Hepatocyte (in vitro differentiated cells): ENCODE measurements around the gene IL2RG. TPM values are rescaled to one million over a fixed set of nuclear protein-coding genes. Genes with fewer than 3 reads are reported as not detected.

Experiments used
- DNase-seq: peaks from one replicate; pipeline ENCODE4 v3.0.0-alpha.2; 2016; ENCODE audit warnings: low spot score
- H2AFZ ChIP-seq: fragments of 200-600 bp; sonication (generic); 2 replicates; pipeline ENCODE4 v1.6.0; 2016; ENCODE audit warnings: antibody characterized with exemption, mild to moderate bottlenecking
- H3K27ac ChIP-seq: fragments of 200-600 bp; sonication (generic); 2 replicates; pipeline ENCODE4 v1.5.1; 2016; ENCODE audit warnings: mild to moderate bottlenecking
- H3K27me3 ChIP-seq: fragments of 200-600 bp; sonication (generic); 2 replicates; pipeline ENCODE4 v1.6.1; 2016
- H3K36me3 ChIP-seq: fragments of 200-600 bp; sonication (generic); replicated peaks from 2 replicates; pipeline ENCODE4 v1.5.1; 2016; ENCODE audit warnings: low read depth; ENCODE audit not compliant: insufficient read depth
- H3K4me1 ChIP-seq: fragments of 200-600 bp; sonication (generic); 2 replicates; pipeline ENCODE4 v1.5.1; 2016; ENCODE audit warnings: mild to moderate bottlenecking, moderate library complexity; ENCODE audit not compliant: insufficient read depth
- H3K4me2 ChIP-seq: fragments of 200-600 bp; sonication (generic); 2 replicates; pipeline ENCODE4 v1.6.0; 2016
- H3K4me3 ChIP-seq: fragments of 200-600 bp; sonication (generic); 2 replicates; pipeline ENCODE4 v1.5.1; 2016; ENCODE audit warnings: mild to moderate bottlenecking
- H3K79me2 ChIP-seq: fragments of 200-600 bp; sonication (generic); 2 replicates; pipeline ENCODE4 v1.6.0; 2017; ENCODE audit warnings: mild to moderate bottlenecking
- H3K9me2 ChIP-seq: fragments of 200-600 bp; sonication (generic); replicated peaks from 2 replicates; pipeline ENCODE4 v1.6.0; 2017; ENCODE audit warnings: mild to moderate bottlenecking; ENCODE audit not compliant: insufficient read depth
- H3K9me3 ChIP-seq: fragments of 200-600 bp; sonication (generic); 2 replicates; pipeline ENCODE4 v1.5.1; 2016; ENCODE audit warnings: low read depth, mild to moderate bottlenecking
- H4K20me1 ChIP-seq: fragments of 200-600 bp; sonication (generic); 2 replicates; pipeline ENCODE4 v1.6.0; 2016; ENCODE audit warnings: mild to moderate bottlenecking; ENCODE audit not compliant: insufficient read depth, poor library complexity, severe bottlenecking
- EZH2 ChIP-seq: fragments of 200-600 bp; sonication (generic); IDR thresholded peaks from 2 replicates; pipeline ENCODE4 v1.6.1; 2016; ENCODE audit warnings: antibody characterized with exemption, mild to moderate bottlenecking, borderline replicate concordance
- EZH2phosphoT487 ChIP-seq: fragments of 200-600 bp; sonication (generic); IDR thresholded peaks from one replicate; pipeline ENCODE4 v1.6.1; 2018; ENCODE audit warnings: antibody characterized with exemption, mild to moderate bottlenecking, low read depth, moderate library complexity; ENCODE audit not compliant: unreplicated experiment, severe bottlenecking
- WGBS: methylation state at CpG from one replicate; pipeline ENCODE4 v1.1.6; 2016; ENCODE audit warnings: low lambda C conversion rate; ENCODE audit errors: missing lambda C conversion rate; 5-methylcytosine and 5-hydroxymethylcytosine counted together
- polyA plus RNA-seq: library from polyadenylated mRNA; unstranded; fragments of >200 nt; fragmentation: Nextera tagmentation; extraction: Ambion mirVana; gene quantifications from 2 replicates; pipeline ENCODE4 v1.2.1, GENCODE V29; 2016
- total RNA-seq: library from RNA; depleted of rRNA; stranded (reverse); fragments of >200 nt; gene quantifications from 2 replicates; pipeline ENCODE4 v1.2.3, GENCODE V29; 2014
- TF ChIP-seq, protein P1 (sequence below): fragments of 200-600 bp; sonication (generic); IDR thresholded peaks from 2 replicates; pipeline ENCODE4 v1.5.1; 2016; ENCODE audit warnings: antibody characterized with exemption, mild to moderate bottlenecking; ENCODE audit not compliant: poor library complexity

The IL2RG gene
- total RNA-seq (7.1 and 14.1 TPM in 2 replicates), polyA plus RNA-seq (11.2 and 13.5 TPM in 2 replicates)

DNA sequence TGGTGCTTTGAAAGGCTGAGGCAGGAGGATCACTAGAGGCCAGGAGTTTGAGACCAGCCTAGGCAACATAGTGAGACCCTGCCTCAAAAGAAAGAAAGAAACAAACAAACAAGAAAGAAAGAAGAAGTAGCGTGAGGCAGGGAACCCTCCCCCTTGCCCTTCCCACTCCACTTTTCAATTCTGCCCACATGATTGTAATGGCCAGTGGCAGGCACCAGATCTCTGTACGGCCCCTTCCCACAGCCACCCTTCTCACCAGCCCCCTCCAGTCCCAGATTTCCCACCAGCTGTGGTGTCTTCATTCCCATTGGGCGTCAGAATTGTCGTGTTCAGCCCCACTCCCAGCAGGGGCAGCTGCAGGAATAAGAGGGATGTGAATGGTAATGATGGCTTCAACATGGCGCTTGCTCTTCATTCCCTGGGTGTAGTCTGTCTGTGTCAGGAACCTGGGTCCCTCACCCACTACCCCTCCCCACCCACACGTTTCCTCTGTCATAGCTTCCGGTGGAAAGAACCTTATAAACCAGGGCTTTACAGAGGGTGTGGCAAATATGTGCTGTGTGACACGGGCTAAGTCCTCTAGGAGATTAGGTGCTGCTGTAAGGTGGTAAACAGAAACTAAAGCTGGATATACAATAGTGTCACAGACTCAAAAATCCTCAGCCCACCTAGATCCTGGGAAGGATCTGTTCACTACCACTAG, at the start of gene IL2RG:
TSS of gene IL2RG (minus strand) at position 437 of the 703 bp plus-strand sequence. CDS start at position 399, 38 bp downstream.
- Histone ChIP-seq H3K36me3 (no peaks in the 10 kb centered on the region), H3K4me1 (peaks cover 8% of the 10 kb centered on the region), H2AFZ (no peak within 1 kb of the TSS), H3K79me2 (no peaks in the 10 kb centered on the region), H3K4me2 (peak within 1 kb of the TSS; percentile 41), H3K9me3 (no peaks in the 10 kb centered on the region), H4K20me1 (no peaks in the 10 kb centered on the region), H3K4me3 (no peak within 1 kb of the TSS), H3K9me2 (no peaks in the 10 kb centered on the region), H3K27me3 (no peaks in the 10 kb centered on the region), H3K27ac (peak within 1 kb of the TSS; percentile 90)
- no peak for TF ChIP-seq EZH2phosphoT487
- TF ChIP-seq, protein P1, sequence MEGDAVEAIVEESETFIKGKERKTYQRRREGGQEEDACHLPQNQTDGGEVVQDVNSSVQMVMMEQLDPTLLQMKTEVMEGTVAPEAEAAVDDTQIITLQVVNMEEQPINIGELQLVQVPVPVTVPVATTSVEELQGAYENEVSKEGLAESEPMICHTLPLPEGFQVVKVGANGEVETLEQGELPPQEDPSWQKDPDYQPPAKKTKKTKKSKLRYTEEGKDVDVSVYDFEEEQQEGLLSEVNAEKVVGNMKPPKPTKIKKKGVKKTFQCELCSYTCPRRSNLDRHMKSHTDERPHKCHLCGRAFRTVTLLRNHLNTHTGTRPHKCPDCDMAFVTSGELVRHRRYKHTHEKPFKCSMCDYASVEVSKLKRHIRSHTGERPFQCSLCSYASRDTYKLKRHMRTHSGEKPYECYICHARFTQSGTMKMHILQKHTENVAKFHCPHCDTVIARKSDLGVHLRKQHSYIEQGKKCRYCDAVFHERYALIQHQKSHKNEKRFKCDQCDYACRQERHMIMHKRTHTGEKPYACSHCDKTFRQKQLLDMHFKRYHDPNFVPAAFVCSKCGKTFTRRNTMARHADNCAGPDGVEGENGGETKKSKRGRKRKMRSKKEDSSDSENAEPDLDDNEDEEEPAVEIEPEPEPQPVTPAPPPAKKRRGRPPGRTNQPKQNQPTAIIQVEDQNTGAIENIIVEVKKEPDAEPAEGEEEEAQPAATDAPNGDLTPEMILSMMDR = no peak
- no peak for TF ChIP-seq EZH2
- WGBS = 68% methylated on average over 8 of the region's 8 CpGs
- peak; percentile 56 for DNase-seq

DNA sequence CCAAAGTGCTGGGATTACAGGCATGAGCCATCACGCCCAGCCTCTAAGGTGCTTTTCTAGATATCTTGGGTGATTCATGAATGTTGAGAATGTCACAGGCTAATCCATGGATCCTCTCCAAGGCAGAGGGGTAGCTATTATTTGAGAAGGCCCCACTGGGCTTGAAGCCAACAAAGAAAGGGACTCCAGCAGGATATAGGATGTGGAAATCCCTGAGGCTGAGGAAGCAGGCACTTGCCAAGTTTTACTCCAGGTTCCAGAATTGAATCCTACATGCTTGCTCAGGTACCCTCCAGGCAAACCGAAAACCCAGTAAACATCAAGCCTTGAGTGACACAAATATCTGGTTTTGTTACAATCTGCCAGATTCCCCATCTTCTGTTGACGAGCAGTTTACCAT, 49.1 kb upstream of the IL2RG start:
- no peaks in the 10 kb centered on the region for H3K27me3 ChIP-seq
- no peak overlapping the region for H3K4me3 ChIP-seq
- DNase-seq = no peak
- TF ChIP-seq EZH2phosphoT487 (no peak), EZH2 (no peak)
- TF ChIP-seq, protein P1 = no peak
- H3K36me3 ChIP-seq = no peaks in the 10 kb centered on the region
- no peak overlapping the region for H3K4me2 ChIP-seq
- no peak overlapping the region for H2AFZ ChIP-seq
- H3K27ac ChIP-seq = no peak overlapping the region
- H3K9me3 ChIP-seq = no peaks in the 10 kb centered on the region
- H3K4me1 ChIP-seq = no peaks in the 10 kb centered on the region
- no peaks in the 10 kb centered on the region for H3K79me2 ChIP-seq
- H4K20me1 ChIP-seq = no peaks in the 10 kb centered on the region
- H3K9me2 ChIP-seq = no peaks in the 10 kb centered on the region
- WGBS = 76% methylated on average over 3 of the region's 3 CpGs

DNA sequence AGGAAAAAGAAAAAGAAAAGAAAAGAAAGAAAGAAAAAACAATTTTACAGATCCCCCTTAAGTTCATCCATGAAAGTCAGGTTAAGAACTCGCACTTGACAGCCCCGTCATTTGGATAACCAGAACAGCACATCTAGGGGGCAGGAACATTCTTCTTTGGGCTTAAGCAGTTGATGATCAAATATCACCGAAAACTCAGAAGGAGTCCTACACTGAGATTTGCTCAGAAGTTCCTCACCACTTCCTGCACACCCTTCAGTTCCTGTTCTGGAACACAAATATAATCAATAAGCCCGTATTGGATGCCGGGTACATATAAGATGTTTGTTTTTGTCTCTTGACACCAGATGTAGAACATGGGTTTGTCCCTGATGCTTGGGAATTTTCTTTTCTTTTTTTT, 48.0 kb upstream of the IL2RG start:
- no peak overlapping the region for H2AFZ ChIP-seq
- no peak for DNase-seq
- no peaks in the 10 kb centered on the region for H3K9me3 ChIP-seq
- no peak overlapping the region for H3K4me2 ChIP-seq
- H3K9me2 ChIP-seq = no peaks in the 10 kb centered on the region
- no peaks in the 10 kb centered on the region for H3K79me2 ChIP-seq
- no peaks in the 10 kb centered on the region for H3K36me3 ChIP-seq
- H3K4me3 ChIP-seq = no peak overlapping the region
- no peaks in the 10 kb centered on the region for H4K20me1 ChIP-seq
- H3K27me3 ChIP-seq = no peaks in the 10 kb centered on the region
- TF ChIP-seq EZH2phosphoT487 = no peak
- no peak for TF ChIP-seq EZH2
- TF ChIP-seq, protein P1 = no peak
- H3K4me1 ChIP-seq = no peaks in the 10 kb centered on the region
- 91% methylated on average over 5 of the region's 5 CpGs for WGBS
- H3K27ac ChIP-seq = no peak overlapping the region
